Measurements from ENCODE around the gene C15orf39.

Gene C15orf39

DNA sequence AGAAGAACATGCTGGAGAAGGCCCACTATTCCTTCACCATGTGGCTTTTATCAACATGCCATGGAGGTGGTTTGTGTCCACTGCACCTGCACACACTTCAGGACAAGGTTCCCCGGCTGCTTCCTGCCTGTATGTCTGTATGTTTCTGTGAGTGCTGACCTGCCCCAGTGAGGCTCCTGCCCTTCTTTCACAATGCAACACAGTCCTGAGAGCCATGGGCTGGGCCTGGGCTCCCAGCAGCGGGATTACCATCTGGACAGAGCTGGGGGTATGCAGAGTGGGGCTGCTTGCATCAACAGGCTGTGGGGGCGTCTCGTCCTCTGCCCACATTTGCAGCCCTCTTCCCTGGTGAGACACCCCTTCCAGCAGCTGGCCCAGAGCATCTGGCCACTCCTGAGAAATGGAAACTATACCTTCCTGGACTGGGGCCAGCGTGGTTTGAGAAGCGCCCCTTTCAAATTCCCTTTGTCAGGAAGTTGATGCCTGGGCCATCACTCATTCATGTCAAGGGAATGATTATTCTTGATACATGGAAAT lies 29.3 kb upstream of the C15orf39 start:
- DNase-seq (ENCODE audit: low read depth in 2 of 2), result no peak

- DNase-seq (ENCODE audit: low read depth in 2 of 2), result no peak
These were observed 27.6 kb upstream of the C15orf39 start for GRCh38 chr15:75174102-75174501.

GRCh38 chr15:75174729-75175128 lies 27.0 kb upstream of the C15orf39 start:
- no peak for DNase-seq (ENCODE audit: low read depth in 2 of 2)

DNA sequence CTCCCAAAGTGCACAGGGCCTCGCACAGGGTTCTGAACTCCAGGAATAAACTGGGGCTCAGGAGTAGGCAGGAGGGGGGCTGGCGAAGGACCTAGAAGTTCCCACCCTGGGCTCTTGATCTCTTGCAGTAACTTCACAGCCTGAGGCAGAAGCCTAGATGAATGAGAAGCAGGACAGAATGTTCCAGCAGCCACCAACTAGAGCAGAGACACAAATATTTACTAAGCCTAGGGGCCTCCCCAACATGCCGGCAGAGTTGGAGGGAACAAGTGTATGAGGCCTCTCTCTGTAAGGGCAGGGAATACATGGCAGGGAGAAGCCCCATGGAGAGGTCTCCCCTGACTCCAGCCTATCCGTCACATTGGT lies 25.3 kb upstream of the C15orf39 start:
- no peak for DNase-seq (ENCODE audit: low read depth in 2 of 2)

DNA sequence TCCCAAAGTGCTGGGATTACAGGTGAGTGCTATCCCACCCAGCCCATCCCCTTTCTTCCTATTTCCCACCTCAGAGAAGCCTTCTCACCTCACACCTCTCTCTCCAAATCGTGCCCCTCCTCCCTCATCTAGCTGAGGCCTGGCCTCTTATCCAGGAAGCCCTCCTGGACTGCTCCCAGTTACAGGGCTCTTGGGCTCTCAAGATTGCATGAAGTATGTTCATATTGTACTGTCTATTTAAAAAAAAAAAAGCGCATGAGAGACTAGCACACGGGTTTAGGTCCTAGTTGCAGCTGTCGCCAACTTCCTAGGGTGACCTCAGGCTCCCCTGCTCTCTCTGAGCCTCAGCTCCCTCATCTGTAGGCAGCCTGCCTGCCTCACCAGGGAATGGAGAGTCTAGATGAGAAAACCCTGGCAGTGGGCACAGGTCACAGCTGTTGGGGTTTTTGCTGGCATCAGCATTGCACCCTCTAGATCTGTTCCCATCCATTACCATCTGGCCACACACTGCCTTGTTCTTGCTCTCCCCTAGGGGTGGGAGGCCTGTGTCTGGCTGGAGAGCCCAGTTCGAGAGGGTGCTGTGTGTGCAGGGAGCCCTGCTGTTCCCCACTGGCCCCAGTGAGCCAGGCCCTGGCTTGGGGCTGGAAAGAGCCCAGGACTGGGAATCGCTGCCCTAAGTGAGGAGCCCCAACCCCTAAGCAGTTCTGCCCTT lies 24.2 kb upstream of the C15orf39 start:
- no peak for DNase-seq (ENCODE audit: low read depth in 2 of 2)

DNA sequence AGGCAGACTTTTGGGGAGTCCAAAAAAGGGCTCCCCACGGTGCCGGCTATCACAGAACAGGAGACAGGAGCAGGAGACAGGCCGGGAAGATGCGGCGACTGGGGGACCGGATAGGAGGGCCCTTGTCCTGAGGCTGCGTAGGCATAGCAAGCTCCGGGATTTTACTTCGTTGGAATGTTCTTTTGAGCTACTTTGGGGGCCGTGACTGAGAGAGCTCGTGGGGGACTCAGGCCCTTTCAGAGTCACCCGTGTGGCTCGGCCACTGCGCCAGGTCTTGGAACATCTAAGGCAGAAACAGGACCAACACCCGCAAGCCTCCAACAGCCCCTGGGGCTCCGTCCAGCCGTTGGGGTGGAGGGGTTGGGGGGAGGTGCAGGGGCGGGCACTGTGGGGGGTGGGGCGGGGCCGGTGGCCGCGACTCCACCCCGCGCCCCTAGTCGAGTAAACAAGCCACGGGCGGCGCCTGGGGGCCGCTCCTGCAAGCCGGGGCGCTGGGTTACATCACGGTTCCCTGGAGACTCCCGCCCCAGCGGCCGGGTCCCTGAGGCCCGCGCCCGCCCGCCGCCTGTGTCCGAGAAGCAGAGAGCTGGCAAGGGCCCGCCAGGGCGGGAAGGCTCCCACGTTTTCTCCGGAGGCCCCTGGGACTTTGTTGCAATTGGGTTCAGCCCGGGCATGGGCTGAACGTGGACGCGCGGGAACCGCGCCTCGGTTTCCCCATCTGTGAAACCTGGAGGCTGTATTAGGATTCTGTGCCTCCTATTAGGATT lies 23.3 kb upstream of the C15orf39 start:
- no peak for DNase-seq (ENCODE audit: low read depth in 2 of 2)

DNA sequence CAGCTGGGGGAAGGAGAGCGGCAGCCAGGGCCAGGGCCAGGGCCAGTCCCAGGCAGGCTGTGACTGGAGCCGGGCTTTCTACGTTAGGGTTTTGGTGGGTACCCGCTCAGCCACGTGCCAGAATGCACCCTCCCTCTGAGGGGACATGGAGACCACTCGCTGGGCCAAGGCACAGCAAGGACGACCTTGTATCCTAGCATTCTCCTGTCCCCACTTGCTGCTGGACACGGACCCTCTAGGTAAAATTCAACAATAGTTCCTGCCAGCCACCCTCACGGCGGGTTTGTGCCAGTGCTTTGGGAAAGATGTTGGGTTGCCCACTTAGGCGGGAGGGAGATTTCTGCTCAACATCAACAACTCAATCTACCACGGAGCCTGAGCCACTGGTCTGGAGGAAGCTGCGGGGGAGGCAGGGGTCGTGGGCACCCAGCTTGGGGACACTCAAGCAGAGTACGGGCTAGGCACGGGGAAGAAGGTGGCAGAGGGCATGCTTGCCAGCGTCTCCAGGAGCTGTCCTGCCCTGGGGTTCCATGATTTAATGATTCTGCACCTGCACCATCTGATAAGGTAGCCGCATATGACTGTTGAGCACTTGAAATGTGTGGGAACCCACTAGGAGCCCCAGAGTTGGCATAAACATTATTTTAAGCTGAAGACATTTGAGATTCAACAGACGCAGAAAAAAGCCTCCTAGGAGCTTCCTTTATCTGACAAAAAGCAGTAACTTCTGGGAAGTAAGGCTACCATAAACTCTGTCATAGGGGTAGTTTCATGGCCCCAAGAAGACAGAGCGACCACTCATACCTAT lies 22.5 kb upstream of the C15orf39 start:
- DNase-seq (ENCODE audit: low read depth in 2 of 2), result no peak

GRCh38 chr15:75179746-75180140 lies 21.9 kb upstream of the C15orf39 start:
- no peak for DNase-seq (ENCODE audit: low read depth in 2 of 2)

DNA sequence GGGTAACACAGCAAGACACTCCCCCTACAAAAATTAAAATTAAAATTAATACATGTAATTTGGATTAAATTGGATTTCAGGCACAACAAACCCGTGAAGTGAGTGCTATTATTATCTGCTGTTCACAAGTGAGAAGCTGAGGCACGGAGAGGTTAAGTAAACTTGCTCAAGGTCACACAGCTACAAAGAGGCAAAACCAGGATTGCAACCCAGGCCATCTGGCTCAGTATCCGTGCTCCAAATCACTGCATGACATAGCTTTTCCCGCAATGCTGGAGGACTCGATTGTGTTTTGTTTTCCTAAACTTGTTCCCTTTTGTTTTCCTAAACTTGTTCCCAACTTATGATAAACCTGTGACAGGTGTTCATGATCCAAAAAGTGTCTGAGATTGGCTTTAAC lies 19.9 kb upstream of the C15orf39 start:
- no peak for DNase-seq (ENCODE audit: low read depth in 2 of 2)

DNA sequence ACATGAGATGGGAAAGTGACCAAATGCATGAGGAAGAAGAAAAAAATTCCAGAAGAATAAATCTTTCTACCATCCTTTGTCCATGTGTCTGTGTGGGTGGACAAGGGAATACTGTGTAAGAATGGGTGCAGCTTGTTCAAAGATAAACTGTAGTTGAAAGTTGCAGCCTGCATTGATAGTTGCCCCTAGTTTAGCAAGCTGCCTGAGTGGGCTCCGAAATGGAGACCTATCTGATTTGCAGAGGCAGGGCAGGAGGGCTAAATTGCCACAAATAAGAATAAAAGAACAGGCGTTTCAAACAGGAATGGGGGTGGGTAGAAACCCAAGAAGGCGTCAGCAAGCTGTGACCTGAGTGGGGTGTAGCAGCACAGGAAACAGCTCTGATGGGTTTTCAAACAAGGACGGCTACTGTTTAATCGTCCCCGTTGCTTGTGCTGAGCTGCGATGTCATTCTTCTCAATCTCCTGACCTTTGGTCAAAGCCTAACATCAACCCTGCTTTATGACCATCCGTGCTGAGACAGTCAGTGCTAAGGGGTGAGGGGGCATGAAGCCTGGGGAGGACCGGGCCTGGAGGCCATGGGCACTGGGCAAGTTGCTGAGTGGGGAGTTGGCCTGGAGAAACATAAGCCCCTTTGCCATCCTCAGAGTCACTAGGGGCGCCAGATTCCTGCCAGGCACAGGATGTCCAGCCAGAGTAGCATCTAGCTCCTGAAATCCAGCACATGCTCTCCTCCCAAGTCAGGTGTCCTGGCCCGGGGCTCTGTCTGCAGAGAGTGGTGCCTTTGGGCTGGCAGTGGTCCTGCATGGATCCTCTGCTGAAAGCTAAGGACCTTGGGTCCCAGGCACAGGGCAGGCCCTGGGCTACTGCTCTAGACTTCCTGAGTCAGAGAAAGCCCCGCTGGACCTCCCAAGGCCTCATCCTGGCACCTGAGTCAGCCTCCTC lies 19.2 kb upstream of the C15orf39 start:
- DNase-seq (ENCODE audit: low read depth in 2 of 2), result no peak

- no peak for DNase-seq (ENCODE audit: low read depth in 2 of 2)
These were observed 16.2 kb upstream of the C15orf39 start for GRCh38 chr15:75185271-75186029.

- DNase-seq (ENCODE audit: low read depth in 2 of 2), result no peak
These were observed 15.6 kb upstream of the C15orf39 start for GRCh38 chr15:75186044-75186443.

GRCh38 chr15:75188499-75188898 lies 13.2 kb upstream of the C15orf39 start:
- DNase-seq (ENCODE audit: low read depth in 2 of 2), result no peak

GRCh38 chr15:75191235-75191634 lies 10.4 kb upstream of the C15orf39 start:
- DNase-seq (ENCODE audit: low read depth in 2 of 2), result no peak

DNA sequence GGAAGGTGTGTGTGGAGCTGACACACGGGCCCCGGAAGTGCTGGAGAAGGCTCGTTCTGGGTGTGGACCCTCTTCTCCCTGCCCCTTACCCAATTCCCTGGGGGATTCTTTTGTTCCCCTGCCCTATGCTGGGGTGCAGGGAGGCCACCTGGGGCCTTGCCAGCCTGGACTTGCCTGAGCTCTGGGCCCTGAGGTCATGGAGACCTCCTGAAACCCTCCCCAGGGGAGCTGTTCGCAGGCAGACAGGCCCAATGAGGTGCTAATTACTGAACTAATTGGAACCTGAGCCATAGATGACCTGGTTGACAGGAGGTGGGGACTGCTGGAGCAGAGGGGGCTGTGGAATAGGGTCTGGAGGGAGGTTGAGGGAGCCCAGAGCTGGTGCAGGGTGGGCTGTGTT lies 9.4 kb upstream of the C15orf39 start:
- no peak for DNase-seq (ENCODE audit: low read depth in 2 of 2)

DNA sequence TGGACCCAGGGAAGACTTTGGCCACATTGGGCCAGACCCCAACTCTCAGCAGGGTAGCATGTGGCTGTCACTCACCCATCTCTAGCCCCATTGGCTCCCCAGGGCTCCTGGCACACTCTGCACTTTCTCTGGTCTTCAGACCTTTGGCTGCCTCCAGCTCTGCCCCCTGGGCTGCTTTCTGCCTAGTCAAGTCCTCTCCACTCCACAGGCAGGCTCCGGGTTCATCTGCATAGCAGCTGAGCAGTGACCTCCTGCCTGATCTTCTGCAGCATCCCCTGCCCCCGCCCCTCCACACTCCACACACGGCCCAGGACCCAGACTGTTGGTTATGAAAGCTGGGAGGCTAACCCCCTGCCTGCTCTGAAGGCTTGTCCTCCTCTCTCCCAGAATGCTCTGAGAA lies 8.4 kb upstream of the C15orf39 start:
- no peak for DNase-seq (ENCODE audit: low read depth in 2 of 2)

DNA sequence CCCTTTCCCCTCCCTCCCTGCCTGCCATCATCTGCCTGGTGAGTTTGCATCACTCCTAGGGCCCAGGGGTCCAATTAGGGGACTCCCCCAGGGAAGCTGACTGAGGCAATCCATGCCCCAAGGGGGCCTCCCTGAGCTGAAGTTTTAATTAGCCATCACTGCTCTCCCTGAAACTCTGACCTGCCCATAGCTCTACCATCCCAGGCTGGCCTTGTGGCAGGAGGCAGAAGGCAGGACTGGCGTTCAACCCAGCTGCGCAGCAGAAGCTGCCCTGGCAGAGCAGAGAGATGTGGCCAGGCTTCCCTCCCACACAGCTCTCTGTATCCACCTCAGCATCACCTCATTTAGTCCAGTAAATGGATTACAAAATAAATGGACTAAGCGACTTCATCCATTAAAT lies 7.7 kb upstream of the C15orf39 start:
- no peak for DNase-seq (ENCODE audit: low read depth in 2 of 2)

- no peak for DNase-seq (ENCODE audit: low read depth in 2 of 2)
These were observed 7.3 kb upstream of the C15orf39 start for GRCh38 chr15:75194397-75194796.

- DNase-seq (ENCODE audit: low read depth in 2 of 2), result no peak
These were observed 6.4 kb upstream of the C15orf39 start for GRCh38 chr15:75195122-75195765.

GRCh38 chr15:75195766-75196241 lies 5.9 kb upstream of the C15orf39 start:
- no peak for DNase-seq (ENCODE audit: low read depth in 2 of 2)

All from stimulated activated CD4-positive, alpha-beta T cell treated with anti-CD3 and anti-CD28 coated beads, Interleukin-15, amount 100 ng/mL, for 48 hours (primary cell).